B cell (primary cell): ENCODE measurements around the gene MPI.

ENCODE experiments used
- CTCF ChIP-seq: fragments of 200-600 bp; IDR thresholded peaks from one replicate; pipeline ENCODE4 v1.8.0; 2022; ENCODE audit warnings: antibody characterized with exemption, mild to moderate bottlenecking
- EZH2 ChIP-seq: IDR thresholded peaks from 2 replicates; pipeline ENCODE4 v1.6.1; 2012; ENCODE audit warnings: borderline replicate concordance, low read depth, mild to moderate bottlenecking, moderate library complexity, low read length; ENCODE audit not compliant: insufficient read depth, poor library complexity, severe bottlenecking

- TF ChIP-seq CTCF (no peak), EZH2 (no peak)
These were observed 18.8 kb downstream of the MPI start for GRCh38 chr15:74908635-74909034.
